ENCODE results near the gene NUDCD3.

Gene NUDCD3

DNA sequence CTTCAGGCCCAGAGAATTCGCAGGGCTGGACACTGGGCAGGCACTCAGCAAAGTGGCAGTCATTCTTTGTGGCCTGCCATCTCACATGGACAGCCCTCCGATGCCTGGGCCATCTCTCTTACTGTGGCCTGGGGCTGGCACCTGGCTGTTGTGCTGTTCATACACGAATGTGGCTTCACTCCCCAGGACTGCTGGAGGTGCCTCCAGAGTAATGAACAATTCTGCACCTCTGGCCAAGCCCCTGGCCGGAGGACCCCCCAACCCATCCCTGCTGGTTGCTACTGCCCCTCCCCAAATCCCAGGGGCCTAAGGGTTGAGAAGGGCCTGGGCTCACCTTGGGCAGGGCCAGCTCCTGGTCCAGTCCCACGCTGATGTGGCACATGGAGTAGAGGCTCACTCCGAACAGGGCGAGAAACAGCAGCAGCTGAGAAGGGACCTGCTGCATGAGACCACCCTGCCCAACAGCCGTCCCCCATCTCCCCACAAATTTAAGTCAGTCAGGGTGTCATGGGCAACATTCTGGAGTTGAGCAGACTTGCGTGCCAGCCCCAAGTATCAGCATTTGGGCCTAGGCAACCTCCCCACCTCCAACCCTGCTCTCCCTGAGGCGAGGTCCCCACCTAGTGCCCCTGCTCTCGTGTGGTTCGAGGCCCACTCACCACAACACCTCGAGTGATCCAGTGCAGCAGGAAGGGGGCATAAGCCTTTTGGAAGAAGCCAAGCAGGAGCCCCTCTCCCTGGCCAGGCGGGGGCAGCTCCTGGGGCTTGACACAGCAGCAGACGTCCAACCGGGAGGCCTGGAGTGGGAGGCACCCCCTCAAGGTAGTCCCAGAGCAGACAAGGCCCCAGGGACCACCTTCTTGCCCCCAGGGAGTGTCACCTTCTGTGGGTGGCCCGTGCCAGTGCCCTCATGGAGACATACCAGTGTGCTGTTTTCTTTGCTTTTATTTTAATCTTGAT, 41.2 kb upstream of the NUDCD3 start:
- H3K27me3 Mint-ChIP-seq (ENCODE audit: low read depth) = peaks cover 11% of the 10 kb centered on the region
- peaks cover 7% of the 10 kb centered on the region for H3K36me3 Mint-ChIP-seq (ENCODE audit: low read depth)

GRCh38 chr7:44530990-44531389, 40.5 kb upstream of the NUDCD3 start:
- no peak overlapping the region for H3K4me3 Mint-ChIP-seq
- peaks cover 9% of the 10 kb centered on the region for H3K36me3 Mint-ChIP-seq (ENCODE audit: low read depth)
- no peak overlapping the region for H3K27ac Mint-ChIP-seq
- TF ChIP-seq, protein P1, sequence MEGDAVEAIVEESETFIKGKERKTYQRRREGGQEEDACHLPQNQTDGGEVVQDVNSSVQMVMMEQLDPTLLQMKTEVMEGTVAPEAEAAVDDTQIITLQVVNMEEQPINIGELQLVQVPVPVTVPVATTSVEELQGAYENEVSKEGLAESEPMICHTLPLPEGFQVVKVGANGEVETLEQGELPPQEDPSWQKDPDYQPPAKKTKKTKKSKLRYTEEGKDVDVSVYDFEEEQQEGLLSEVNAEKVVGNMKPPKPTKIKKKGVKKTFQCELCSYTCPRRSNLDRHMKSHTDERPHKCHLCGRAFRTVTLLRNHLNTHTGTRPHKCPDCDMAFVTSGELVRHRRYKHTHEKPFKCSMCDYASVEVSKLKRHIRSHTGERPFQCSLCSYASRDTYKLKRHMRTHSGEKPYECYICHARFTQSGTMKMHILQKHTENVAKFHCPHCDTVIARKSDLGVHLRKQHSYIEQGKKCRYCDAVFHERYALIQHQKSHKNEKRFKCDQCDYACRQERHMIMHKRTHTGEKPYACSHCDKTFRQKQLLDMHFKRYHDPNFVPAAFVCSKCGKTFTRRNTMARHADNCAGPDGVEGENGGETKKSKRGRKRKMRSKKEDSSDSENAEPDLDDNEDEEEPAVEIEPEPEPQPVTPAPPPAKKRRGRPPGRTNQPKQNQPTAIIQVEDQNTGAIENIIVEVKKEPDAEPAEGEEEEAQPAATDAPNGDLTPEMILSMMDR (IDR thresholded peaks at IDR 0.05; ENCODE audit: unreplicated experiment in 3 of 3) = no peak
- H3K9me3 Mint-ChIP-seq = peaks cover 11% of the 10 kb centered on the region
- H3K4me1 Mint-ChIP-seq = no peaks in the 10 kb centered on the region
- H3K27me3 Mint-ChIP-seq (ENCODE audit: low read depth) = peaks cover 11% of the 10 kb centered on the region

More for the DNA sequence above, 41.2 kb upstream of the NUDCD3 start:
- TF ChIP-seq, protein P1 (IDR thresholded peaks at IDR 0.05; ENCODE audit: unreplicated experiment in 3 of 3) = no peak
- no peak overlapping the region for H3K27ac Mint-ChIP-seq
- H3K9me3 Mint-ChIP-seq = peaks cover 9% of the 10 kb centered on the region
- H3K4me3 Mint-ChIP-seq = no peak overlapping the region
- H3K4me1 Mint-ChIP-seq = no peaks in the 10 kb centered on the region

GRCh38 chr7:44524811-44525388, 34.4 kb upstream of the NUDCD3 start:
- H3K27me3 Mint-ChIP-seq (ENCODE audit: low read depth) = peaks cover 6% of the 10 kb centered on the region
- H3K27ac Mint-ChIP-seq = no peak overlapping the region
- peaks cover 23% of the 10 kb centered on the region for H3K36me3 Mint-ChIP-seq (ENCODE audit: low read depth)
- H3K9me3 Mint-ChIP-seq = peaks cover 31% of the 10 kb centered on the region
- TF ChIP-seq, protein P1 (IDR thresholded peaks at IDR 0.05; ENCODE audit: unreplicated experiment in 3 of 3) = no peak
- H3K4me3 Mint-ChIP-seq = no peak overlapping the region
- no peaks in the 10 kb centered on the region for H3K4me1 Mint-ChIP-seq

GRCh38 chr7:44522315-44522714, 31.9 kb upstream of the NUDCD3 start:
- Mint-ChIP-seq H3K4me1 (no peaks in the 10 kb centered on the region), H3K36me3 (ENCODE audit: low read depth) (peaks cover 19% of the 10 kb centered on the region), H3K4me3 (no peak overlapping the region), H3K27ac (no peak overlapping the region), H3K9me3 (peaks cover 25% of the 10 kb centered on the region), H3K27me3 (ENCODE audit: low read depth) (peaks cover 3% of the 10 kb centered on the region)
- TF ChIP-seq, protein P1 (IDR thresholded peaks at IDR 0.05; ENCODE audit: unreplicated experiment in 3 of 3) = no peak

- no peak overlapping the region for H3K4me3 Mint-ChIP-seq
- TF ChIP-seq, protein P1 (IDR thresholded peaks at IDR 0.05; ENCODE audit: unreplicated experiment in 3 of 3) = no peak
- H3K27me3 Mint-ChIP-seq (ENCODE audit: low read depth) = peaks cover 3% of the 10 kb centered on the region
- H3K27ac Mint-ChIP-seq = no peak overlapping the region
- H3K9me3 Mint-ChIP-seq = peaks cover 22% of the 10 kb centered on the region
- peaks cover 16% of the 10 kb centered on the region for H3K36me3 Mint-ChIP-seq (ENCODE audit: low read depth)
- no peaks in the 10 kb centered on the region for H3K4me1 Mint-ChIP-seq
Measured at GRCh38 chr7:44521347-44522095, 31.1 kb upstream of the NUDCD3 start.

All from nephron (organoid).